ENCODE measurements around the gene ATP1B3.

ATP1B3 gene

GRCh38 chr3:141875893-141876380 is 506 bp upstream of the ATP1B3 start:
- Histone ChIP-seq H3K27ac (ENCODE audit: extremely low read depth, low read depth, low read length) (peak overlapping the region; percentile 81), H3K9me3 (ENCODE audit: control insufficient read depth, insufficient read depth, low read depth, low read length) (no peaks in the 10 kb centered on the region), H3K4me3 (ENCODE audit: low read depth, low read length) (peak overlapping the region; percentile 68), H3K36me3 (ENCODE audit: control insufficient read depth in 2 of 2, insufficient read depth in 1 of 2, low read length in 2 of 2) (no peaks in the 10 kb centered on the region), H3K4me1 (ENCODE audit: control insufficient read depth, insufficient read depth, low read length) (no peaks in the 10 kb centered on the region)
- CTCF ChIA-PET: interaction anchor here (0.5 to 1.5 kb wide), 13 partner anchors 9 to 722 kb away, joined by 3 to 12 read pairs (median 4); partner anchors contain the start of gene RNF7
- POLR2A ChIA-PET: interaction anchor here (0.8 kb wide), 1 partner anchor 137 kb away, joined by 5 read pairs; no protein-coding TSS in a partner anchor
- no peak; the same call in 1 of the 2 replicates for TF ChIP-seq ZBTB48 (tag by site-specific recombination; IDR thresholded peaks at IDR 0.05)
- TF ChIP-seq ZBTB8A (tag by site-specific recombination; IDR thresholded peaks at IDR 0.05): peak; percentile 95
- TF ChIP-seq ZNF292 (tag by site-specific recombination; IDR thresholded peaks at IDR 0.05; ENCODE audit: borderline replicate concordance, low read depth): no peak
- TF ChIP-seq ZNF426 (tag by site-specific recombination; IDR thresholded peaks at IDR 0.05): no peak
- TF ChIP-seq ZNF561 (tag by site-specific recombination; IDR thresholded peaks at IDR 0.05; ENCODE audit: borderline replicate concordance): no peak
- TF ChIP-seq YY2 (tag by site-specific recombination; IDR thresholded peaks at IDR 0.05): no peak
- TF ChIP-seq TCF7L2 (IDR thresholded peaks at IDR 0.05; ENCODE audit: borderline replicate concordance, low read depth, low read length): no peak
- TF ChIP-seq TRIM28 (IDR thresholded peaks at IDR 0.05; ENCODE audit: borderline replicate concordance, low read length): no peak
- TF ChIP-seq WT1 (tag by site-specific recombination; IDR thresholded peaks at IDR 0.05): 0 out of 2 replicates have a peak, but pooled peaks have one; percentile 15
- no peak for TF ChIP-seq ZNF677 (tag by site-specific recombination; IDR thresholded peaks at IDR 0.05)
- TF ChIP-seq ZNF19 (tag by site-specific recombination; IDR thresholded peaks at IDR 0.05; ENCODE audit: low read depth): no peak
- TF ChIP-seq ZNF707 (tag by site-specific recombination; IDR thresholded peaks at IDR 0.05): no peak
- TF ChIP-seq PRDM10 (tag by site-specific recombination; IDR thresholded peaks at IDR 0.05): no peak
- no peak for TF ChIP-seq ZNF48 (tag by site-specific recombination; IDR thresholded peaks at IDR 0.05)
- TF ChIP-seq ZNF416 (tag by site-specific recombination; IDR thresholded peaks at IDR 0.05): no peak
- TF ChIP-seq ZNF174 (tag by site-specific recombination; IDR thresholded peaks at IDR 0.05): no peak
- TF ChIP-seq GLIS2 (tag by site-specific recombination; IDR thresholded peaks at IDR 0.05): peak; percentile 79
- peak; percentile 51; the same call in 1 of the 2 replicates for TF ChIP-seq ZNF341 (tag by site-specific recombination; IDR thresholded peaks at IDR 0.05; ENCODE audit: low read depth)
- no peak for TF ChIP-seq TSHZ1 (tag by site-specific recombination; IDR thresholded peaks at IDR 0.05; ENCODE audit: borderline replicate concordance)
- TF ChIP-seq ZBTB20 (tag by site-specific recombination; IDR thresholded peaks at IDR 0.05): peak; percentile 56
- TF ChIP-seq REPIN1 (tag by site-specific recombination; IDR thresholded peaks at IDR 0.05; ENCODE audit: low read depth): no peak
- TF ChIP-seq HOXA7 (CRISPR knock-in tag; IDR thresholded peaks at IDR 0.05; ENCODE audit: borderline replicate concordance): no peak
- TF ChIP-seq ZNF155 (tag by site-specific recombination; IDR thresholded peaks at IDR 0.05): no peak
- TF ChIP-seq HIC1 (tag by site-specific recombination; IDR thresholded peaks at IDR 0.05): no peak
- TF ChIP-seq KLF17 (tag by site-specific recombination; IDR thresholded peaks at IDR 0.05): 0 out of 2 replicates have a peak, but pooled peaks have one; percentile 23
- no peak for TF ChIP-seq ZSCAN5A (tag by site-specific recombination; IDR thresholded peaks at IDR 0.05)
- peak; percentile 99 for TF ChIP-seq ZBTB21 (tag by site-specific recombination; IDR thresholded peaks at IDR 0.05)
- TF ChIP-seq ZNF366 (tag by site-specific recombination; conservative IDR thresholded peaks at IDR 0.05): no peak
